ENCODE results near the gene DLG2.
A peak's percentile ranks its signal among the peaks of the same experiment; 100 is the strongest.
"Not testable (repeated sequence)": the region's sequence is repeated elsewhere in the genome, so short reads cannot be mapped to it uniquely, and the experiment has no call there.

DLG2 gene

DNA sequence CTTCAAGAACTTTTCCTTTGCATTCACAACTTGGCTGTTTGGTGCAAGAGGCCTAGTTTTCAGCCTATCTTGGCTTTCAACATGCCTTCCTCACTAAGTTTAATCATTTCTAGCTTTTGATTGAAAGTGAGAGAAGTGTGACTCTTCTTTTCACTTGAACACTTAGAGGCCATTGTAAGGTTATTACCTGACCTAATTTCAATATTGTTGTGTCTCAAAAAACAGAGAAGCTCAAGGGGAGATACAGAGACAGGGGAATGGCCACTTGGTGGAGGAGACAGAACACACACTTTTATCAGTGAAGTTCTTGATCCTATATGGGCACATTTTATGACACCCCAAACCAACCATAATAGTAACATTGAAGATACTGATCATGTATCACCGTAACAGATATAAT lies 532.3 kb downstream of the DLG2 start:
- DNase-seq: no peak

DNA sequence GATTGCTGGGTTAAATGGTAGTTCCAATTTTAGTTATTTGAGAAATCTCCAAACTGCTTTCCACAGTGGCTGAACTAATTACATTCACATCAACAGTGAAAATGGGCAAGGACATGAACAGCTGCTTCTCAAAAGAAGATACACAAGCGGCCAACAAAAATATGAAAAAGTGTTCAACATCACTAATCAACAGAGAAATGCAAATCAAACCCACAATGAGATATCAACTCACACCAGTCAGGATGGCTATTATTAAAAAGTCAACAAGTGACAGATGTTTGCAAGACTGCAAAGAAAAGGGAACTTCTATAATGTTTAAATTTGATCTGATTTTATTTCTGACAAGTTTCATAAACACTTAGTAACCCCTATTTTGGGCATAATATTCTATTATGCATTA lies 537.5 kb downstream of the DLG2 start:
- DNase-seq: no peak

DNA sequence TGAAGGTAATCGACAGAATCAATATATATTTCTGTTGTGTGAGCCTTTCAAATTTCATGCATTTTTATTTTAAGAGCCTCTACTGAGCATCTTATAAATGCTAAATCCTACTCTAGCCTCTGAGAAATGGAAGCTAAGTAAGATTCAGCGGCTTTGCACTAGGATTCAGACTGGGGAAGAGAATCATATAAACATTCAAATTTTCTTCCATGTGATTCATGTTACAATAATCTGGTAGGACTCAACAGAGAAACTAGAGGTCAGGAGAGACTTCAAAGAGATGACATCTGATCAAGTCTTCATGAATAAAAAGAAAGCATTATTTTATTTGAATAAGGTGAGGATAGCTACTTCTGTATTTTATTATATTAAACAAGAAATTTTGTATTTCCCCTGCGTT lies 538.9 kb downstream of the DLG2 start:
- no peak for DNase-seq

DNA sequence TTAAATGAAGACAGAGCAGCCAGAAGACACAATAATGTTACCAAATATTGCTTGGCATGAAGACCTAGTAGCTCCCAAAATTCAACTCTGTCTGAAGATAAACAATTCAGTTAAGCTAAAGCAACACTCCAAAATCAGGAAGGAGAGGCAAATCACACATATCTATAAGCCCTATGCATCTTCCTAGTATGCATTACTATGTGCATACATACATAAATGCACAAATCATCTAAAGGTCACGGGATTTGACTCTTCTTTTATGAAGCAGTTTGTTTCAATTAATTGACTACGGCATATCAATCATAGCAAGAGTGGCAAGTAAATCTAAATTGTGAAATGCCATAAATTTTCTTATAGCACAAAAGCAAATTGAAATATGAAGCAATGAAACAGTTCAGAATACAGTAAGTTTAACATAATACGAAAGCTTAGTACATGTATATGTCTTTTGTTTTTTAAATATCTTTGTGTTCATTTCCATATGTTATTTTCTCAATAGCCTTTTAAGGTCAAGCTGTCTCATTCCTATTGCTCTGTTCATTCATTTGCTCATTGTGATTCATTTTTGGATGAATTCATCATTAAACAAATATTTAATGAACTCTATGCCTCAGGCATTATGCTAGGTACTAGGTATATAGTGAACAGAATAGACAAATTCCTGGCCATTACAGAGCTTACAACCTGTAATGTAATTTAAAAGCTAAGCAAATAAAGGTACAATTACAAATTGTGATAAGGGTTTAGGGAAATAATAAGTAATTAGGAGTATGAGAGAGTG lies 540.5 kb downstream of the DLG2 start:
- DNase-seq: peak; percentile 62

DNA sequence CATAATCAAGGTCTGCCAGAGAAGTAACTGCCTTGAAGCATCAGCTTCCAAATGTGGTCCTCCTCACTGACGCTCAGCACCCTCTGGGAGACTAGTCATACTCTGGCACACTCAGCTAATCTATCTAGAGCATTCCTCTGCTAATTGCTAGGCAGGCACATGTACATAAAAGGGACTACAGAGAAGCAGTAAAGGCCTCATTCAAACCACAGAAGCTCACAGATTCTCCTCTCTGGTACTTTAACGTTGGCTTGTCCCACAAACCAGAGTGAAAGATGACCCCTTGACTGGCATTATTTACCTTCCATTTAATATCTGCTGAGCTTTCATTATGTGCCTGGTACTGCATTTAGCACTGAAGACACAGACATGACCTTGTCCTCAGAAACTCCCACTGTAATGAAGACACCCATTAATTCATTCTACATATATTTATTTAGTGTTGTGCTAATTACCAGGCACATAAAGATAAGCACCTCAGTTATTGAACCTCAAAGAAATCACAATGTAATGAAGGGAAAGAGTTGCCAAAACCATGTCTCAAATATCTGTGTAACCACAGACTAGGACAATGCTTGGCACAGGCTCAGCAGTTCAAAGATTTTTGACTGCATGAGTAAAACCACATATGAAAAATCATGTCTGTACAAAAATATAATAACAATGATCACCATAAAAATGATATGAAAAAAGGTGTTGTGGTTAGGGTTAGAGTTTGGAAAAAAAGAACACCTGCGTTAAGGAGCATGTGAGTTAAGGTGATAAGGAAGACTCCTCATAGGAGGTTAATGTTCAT lies 550.4 kb downstream of the DLG2 start:
- peak; percentile 66 for DNase-seq

DNA sequence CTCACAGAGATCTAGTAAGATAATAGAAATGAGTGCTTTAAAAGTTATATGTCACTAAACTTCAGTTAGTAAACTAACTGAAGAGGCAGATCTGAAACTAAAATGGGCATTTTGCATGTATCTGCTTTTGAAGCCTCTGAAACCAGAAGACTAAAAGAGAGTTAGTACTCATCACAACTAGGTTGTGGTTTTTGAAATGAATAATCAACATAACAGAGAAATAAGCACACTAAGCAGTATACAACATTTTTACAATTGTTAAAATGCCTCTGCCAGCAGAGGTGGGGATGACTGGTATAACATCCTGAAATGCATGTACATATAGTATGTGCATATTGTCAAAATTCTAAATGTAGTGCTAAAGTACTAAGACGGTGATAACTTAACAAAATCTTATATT lies 564.5 kb downstream of the DLG2 start:
- no peak for DNase-seq

DNA sequence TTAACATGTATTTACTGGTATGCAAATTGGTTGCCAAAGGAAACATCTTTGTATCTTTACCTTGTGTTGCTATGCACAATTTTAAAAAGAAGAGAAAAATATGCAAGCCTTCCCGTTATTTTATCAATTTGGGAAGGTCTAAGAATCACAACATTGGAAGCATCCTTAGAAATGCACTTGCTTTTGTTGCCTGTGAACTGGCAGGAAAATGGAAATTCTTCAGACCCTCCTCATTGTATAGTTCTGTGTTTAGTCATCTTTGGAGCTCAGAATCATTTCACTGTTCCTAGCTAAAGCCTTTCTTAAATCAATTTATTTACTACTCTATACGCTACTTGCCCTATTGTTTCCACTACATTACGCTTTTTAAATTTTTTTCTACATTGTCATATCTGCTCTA lies 574.5 kb downstream of the DLG2 start:
- no peak for DNase-seq

DNA sequence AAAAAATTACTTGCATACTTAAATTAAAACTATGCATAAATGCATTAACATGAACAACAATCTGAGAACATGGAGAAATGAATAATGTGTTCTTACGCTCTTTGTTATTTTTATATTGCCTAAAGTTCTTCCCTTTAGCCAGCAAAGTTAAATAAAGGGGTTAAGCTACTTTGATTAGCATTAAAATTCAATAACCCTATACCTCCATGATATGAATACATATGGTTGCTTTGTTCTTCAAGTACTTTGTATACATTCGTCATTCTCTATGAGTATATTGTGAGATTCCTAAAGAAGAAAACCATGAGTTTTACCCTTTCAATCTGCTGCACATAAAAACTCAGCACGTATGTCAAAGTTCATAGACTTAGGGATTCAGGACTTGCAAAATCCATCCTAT lies 578.3 kb downstream of the DLG2 start:
- DNase-seq: no peak

DNA sequence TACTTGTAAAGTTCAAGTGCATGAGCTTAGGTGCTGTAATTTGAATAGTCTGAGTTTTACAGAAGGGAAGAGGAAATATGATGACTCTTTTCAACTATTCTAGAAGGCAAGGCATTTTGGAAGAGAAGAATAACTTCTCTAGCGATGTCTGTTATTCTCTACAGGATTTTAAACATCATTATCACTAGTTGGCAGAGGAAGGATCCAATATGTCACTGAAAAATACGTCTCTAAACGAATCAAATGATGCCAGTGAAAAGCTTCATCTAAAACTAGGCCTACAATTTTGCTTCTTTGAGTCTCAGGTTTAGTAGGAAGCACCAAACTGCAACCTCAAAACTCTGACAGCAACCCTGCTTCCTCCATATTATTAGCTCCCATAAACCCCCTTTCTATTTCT lies 581.4 kb downstream of the DLG2 start:
- no peak for DNase-seq

DNA sequence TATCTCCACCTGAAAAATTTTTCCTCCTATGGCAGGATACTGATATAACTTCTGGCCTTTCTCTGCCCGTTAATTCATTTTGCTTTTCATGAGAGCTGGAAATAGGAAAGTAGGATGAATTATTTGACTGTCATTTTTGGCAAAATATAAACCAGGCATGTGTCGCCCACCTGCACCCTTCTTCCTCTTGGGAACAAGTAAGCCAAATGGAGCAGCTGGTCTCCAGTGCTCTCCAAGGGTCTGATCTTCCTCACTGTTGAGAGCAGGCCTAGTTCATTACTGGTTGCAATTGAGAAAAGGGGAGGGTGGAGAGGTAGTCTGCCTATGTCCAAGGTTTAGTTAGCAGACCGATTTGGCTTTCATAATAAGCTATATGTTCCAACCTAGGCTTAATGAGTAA lies 582.2 kb downstream of the DLG2 start:
- DNase-seq: no peak

DNA sequence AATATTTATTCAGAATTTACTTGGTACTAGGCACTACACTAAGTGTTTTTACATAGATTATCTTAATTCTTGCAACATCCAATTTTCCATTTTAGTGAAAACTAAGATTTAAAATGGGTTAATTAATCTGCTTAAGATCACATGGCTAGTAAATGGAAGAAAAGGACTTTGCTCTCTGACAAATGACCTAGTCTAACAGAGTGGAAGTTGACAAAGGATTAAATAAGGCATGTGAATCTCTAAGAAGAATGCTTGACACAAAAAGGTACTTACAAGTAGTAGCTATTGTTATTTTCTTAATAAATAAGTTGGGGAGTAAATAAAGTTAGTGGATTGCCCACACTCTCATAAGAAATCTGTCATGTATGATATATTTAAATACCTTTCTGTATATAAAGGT lies 584.8 kb downstream of the DLG2 start:
- no peak for DNase-seq

DNA sequence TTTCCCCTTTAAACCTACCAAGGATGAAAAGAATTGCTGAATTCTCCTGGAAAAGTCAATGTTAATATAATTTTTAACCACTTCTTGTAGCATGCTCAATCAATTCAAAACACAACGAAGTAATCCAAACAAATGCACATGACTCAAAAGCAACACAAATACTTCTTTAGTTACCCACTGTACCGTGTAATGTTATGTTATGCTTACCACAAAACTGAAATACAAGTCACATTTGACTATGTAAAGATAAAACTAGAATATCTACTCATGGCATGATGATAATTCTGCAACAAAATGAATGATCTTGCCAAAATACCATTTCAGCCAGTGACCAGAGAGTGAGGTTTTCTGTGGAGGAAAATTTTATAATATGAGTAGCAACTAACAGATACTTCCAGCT lies 587.0 kb downstream of the DLG2 start:
- DNase-seq: no peak

DNA sequence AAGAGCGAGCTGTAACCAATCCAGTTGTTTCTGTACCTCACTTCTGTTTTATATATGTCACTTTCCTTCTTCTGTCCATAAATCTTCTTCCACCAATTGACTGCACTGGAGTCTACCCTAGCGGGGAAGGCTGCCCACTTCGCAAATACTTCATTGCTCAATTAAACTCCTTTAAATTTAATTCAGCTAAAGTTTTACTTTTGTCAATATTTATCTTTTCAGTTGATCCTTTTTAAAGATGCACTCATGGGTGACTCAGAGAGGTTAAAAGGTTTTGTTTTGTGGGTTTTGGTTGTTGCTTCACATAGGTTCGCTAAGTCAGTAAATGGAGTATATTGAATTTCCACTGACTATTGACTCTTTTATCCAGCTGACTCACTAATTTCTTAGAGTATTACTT lies 597.2 kb downstream of the DLG2 start:
- peak; percentile 21 for DNase-seq

DNA sequence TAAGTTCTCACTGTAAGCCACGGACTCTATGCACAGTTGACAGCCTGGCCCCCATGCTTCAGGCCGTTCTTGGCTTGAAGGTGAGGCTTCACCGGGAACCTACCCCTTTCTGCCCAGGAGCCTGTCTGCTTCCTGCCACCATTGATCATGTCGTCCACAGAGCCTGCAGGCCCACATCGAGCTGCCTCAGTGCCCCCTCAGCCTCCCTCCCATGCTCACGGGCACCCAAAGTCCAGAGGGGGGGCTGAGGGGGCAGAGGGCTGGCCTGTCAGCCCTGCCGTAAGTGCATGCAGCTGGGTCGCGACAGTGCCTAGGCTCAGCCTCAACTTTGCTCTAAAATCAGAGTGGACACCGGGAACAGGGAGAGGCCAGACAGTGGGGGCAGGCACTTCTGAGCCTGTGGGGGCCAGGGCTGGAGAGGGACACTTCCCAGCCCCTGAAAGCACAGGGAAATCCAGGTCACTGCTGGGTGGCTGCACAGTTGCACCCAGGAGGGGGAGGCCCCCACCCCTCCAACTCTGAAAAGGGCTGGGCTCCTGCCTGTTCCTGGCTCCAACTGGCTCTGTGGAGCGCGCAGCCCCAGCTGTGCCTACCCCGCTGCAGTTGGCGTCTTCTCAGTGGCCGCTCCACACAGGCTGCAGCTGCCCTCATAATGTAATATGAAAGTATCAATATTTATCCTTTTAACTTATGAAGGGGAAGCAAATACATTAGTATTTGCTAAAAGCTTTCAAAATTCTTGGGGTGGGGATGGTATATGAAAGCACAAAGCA lies 598.6 kb downstream of the DLG2 start:
- DNase-seq: no peak

DNA sequence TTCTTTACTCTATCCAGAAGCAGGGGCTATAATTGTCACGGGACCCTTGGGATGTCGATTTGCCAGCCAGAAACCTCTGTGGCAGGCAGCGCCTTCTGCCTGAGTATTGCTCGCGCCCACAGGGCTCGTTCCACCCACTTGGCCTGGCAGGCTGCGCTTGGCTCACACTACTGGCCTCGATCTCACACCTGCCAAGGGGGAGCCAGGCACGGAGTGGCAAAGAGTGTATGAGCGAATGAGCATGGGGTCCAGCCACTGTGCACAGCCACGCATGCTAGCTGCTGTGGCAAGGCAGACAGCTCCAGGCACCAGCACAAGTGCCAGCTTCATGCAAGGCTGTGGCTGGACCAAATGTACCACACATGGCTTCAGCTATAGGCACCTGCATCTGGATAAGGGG lies 599.8 kb downstream of the DLG2 start:
- DNase-seq: no peak

DNA sequence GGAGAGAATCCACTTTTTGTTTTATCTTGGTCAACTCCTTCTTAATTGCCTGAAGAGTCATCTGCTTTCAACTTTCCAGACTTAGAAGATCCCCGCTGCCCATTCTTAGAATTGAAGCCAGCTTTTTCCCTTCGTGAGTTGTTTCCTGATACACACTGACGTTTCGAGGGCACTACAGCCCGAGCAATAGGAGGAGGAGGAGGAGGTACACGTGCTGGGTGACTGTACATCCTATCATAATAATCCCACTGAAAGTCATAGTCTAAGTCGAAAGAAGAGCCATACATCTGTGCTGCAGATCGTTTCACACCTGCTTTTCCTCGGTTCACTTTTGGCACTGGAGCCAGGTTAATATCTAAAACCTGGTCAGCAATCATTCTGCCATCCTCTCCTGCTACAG lies 606.1 kb downstream of the DLG2 start:
- DNase-seq: no peak

DNA sequence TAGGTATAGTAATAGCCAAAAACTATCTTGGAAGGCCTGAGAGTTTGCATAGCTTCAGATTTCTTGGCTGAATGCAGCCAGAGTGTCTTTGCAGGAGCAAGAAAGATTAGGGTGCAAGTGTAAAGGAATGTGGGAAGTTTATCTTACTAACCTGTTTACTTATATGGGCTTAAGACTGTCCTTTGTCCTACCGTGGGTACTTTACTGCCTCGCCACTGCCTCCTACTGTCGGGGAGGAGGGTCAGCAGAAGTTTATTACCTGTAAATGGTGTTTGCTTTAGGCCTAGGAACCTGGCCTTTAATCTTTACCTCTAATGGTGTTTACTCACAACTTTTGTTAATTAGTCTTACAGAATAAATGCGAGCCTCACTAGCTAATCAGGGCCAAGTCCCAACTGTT lies 633.8 kb downstream of the DLG2 start:
- peak; percentile 19 for DNase-seq

DNA sequence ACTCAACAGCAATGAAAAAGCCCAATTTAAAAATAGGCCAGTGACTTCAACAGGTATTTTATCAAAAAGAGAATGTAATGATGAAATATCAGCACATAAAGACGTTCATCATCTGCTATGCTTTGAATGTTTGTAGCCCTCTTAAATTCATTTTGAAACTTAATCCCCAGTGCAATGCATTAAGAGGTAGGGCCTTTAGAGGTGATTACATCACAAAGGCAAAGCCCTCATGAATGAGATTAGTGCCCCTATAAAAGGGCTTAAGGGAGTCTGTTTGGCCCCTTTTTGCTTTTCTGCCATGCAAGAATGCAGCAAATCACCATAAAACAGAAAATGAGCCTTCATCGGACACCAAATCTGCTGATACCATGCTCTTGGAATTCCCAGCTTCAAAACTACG lies 637.0 kb downstream of the DLG2 start:
- no peak for DNase-seq

DNA sequence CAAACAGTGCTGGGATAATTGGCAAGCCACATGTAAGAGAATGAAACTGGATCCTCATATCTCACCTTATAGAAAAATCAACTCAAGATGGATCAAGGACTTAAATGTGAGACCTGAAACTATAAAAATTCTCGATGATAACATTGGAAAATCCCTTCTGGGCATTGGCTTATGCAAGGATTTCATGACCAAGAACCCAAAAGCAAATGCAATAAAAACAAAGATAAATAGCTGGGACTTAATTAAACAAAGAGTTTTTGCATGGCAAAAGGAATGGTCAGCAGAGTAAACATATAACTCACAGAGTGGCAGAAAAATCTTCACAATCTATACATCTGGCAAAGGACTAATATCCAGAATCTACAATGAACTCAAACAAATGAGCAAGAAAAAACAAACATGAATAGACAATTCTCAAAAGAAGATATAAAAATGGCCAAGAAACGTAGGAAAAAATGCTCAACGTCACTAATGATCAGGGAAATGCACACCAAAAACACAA lies 639.4 kb downstream of the DLG2 start:
- not testable (repeated sequence) for DNase-seq

DNA sequence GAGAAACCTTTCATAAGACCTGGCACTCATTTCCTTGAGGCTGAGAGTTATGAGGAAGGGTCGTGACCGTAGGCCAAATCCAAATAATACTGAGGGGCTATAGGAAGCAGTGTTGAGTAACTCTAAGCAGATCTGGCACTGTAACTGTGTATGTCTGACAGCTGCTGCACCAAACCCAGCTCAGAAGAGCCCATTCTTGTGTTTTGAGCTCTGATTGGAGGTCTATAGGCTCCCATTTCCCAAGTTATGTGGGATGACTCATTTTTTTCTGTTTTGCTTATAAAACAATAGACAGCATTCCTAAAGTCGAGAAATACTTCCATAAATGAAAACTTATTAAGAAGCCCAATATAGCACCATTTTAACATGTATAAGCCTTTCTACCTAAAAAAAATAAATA lies 645.8 kb downstream of the DLG2 start:
- DNase-seq: no peak

DNA sequence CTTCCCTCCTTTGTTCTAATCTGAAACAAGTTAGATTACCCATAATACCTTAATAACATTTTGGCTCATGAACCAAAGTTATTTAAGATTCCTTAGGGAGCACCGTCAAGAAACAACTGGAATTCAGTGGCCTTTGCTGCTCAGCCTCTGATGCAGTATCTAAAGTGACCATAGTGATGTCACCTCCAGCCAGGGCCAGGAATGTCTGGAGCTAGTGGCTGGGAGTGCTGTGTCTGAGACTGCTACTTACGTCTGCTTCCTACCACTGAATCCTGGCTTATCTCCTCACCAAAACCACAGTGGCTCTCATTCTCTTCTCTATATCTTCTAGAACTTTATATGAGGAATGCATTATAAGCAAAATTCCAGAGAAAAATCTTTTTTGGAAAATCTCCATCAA lies 658.0 kb downstream of the DLG2 start:
- DNase-seq: no peak

DNA sequence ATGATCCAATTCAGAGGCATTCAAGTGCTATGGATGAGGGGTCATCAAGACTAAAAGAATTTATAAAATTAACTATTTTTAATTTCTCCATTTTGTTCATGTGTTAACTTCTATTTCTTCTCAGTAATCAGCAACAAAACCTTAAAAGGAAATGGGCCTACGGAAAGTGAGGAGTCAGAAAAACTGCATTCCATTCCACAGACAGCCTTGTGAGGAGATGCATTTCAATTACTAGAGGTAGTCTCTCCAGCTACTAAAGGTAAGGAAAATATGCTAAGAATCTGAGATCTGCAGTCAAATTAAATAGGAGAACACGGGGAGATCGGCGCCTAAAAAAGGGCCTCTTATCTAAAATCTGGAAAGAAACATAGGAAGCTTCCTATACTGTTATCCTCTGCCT lies 661.7 kb downstream of the DLG2 start:
- no peak for DNase-seq

DNA sequence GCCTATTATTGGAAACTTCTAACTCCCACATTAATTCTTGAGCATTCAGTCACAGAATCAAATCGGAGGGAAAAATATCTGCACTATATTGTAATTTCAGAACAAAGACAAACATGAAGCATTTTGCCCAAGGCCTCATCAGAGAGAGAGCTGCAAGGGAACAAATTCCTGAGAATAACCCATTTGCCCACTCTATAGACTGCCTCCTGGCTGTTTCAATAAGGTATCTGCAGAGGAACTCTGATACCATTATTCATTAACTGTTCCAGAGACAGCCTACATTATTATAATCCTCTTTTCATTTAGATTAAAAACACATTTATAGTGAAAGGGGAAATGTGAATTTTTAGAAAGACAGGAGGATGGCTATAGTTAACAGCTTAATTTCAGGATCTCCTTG lies 663.9 kb downstream of the DLG2 start:
- DNase-seq: no peak

DNA sequence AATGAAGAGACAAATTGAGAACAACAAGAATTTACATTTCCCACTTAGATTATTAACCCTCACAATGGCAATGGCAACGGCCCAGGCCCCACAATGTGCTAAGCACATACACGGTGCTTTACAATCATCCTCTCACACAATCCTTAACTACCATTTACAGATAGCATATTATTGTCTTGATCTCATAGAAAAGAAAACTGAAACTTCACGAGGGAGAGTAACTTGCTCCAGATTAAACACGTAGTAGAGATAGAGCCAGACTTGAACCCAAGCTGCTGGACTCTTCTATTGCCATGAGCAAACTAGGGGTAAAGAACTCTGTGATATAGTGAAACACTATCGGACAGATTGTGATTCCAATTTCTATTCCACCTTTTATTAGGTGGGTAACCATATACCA lies 665.1 kb downstream of the DLG2 start:
- no peak for DNase-seq
